GM12872 (cell line): ENCODE data around the gene MYH9.

Experiments used
- CTCF ChIP-seq: IDR thresholded peaks from 3 replicates; pipeline ENCODE4 v1.5.1; 2011; ENCODE audit warnings: low read depth, mild to moderate bottlenecking, low read length, moderate library complexity; ENCODE audit not compliant: insufficient read depth

The MYH9 gene

DNA sequence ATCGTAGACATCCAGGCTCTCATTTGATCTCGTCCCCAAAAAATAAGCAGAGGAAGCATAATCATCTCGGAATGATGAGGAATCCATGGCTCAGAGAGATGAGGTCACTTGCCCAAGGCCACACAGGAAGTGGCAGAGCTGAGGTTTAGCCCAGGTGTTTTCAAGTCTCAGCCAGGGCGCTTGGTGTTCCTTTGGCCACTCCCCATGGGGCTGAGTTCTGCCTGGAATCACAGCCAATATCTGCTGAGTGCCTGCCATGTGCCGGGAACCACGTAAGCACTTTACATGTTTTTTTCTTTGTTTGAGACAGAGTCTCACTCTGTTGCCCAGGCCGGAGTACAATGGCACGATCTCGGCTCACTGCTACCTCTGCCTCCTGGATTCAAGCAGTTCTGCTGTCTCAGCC is 29.5 kb upstream of the MYH9 start:
- no peak for TF ChIP-seq CTCF

DNA sequence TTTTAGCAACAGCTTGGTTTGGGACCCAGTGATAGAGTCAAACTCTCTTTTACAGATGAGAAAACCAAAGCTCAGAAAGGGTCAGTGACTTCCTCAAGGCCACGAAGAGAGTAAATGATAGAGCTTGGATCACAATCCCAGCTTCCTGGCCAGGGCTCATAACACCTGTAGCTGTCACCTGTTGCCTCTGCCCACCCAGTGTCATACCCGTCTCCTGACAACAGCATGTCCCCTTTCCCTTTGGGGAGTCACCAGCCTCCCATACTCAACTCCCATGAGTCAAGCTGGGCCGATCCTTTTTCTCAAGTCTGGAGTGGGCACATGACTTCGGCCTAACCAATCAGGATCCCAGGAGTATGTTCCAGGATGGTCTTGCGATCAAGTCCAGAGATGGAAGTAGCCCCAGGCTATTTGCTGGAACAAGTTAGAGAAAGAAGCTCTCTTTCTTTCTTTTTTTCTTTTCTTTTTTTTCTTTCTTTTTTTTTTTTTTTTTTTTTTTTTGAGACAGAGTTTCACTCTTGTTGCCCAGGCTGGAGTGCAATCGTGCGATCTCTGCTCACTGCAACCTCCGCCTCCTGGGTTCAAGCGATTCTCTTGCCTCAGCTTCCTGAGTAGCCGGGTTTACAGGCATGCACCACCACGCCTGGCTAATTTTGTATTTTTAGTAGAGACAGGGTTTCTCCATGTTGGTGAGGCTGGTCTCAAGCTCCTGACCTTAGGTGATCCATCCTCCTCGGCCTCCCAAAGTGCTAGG is 27.8 kb upstream of the MYH9 start:
- no peak for TF ChIP-seq CTCF

DNA sequence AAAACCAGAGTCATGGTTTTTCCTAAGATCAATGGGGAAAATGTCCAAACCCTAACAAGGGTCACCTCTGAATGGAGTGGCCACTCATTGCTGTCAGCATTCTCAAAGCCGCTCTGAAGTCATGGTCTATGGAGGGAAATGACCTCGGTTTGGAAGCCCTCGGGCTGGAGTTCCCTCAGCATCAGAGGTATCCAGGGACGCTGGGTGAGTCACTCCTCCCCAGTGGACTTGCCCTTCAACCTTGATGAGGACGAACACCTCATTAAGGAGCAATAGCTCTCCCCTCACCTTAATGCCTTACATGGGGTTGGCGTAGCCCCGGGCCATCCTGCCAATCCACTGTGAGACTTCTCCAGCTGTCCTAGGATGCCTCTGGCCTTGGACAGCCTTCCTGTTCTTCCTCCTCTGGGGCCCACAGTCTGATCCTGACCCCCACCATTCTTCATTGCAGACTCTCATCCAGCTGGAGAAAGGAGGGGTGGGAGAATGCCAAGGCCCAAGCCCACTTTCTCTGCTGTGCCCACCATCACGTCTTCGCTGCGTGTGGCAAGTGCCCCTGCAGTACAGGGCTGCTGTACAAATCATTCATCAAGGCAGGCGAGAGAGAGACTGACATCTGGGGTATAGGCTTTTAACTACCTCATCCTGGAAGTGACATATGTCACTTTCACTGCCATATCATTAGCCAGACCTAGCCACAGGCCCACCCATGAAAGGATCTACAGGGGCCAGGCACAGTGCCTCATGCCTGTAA is 25.4 kb upstream of the MYH9 start:
- TF ChIP-seq CTCF, result no peak

DNA sequence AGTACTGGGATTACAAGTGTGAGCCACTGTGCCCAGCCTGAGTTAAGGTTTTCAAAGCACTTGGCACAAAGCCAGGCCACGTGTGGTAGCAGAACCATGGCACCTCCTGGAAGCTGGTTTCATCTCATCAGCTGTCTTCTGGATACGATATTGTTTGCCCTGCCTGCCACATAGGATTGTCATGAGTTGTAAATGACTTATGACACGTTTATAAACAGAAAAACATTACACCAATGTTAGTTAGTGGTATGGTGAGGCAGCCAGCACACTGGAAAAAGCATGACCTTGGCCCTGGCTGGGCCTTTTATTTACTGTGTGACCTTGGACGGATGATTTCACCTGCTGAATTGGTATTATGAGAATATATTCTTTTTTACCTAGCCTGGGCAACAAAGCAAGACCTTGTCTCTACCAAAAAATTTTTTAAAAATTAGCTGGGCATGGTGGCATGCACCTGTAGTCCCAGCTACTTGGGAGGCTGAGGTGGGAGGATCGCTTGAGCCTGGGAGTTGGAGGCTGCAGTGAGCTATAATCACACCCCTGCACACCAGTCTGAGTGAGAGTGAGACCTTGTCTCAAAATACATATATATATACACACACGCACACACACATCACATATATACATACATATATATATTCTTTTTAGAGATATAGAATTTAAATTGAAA is 24.0 kb upstream of the MYH9 start:
- no peak for TF ChIP-seq CTCF

GRCh38 chr22:36409911-36410756 is 22.4 kb upstream of the MYH9 start:
- TF ChIP-seq CTCF, result no peak

- TF ChIP-seq CTCF, result no peak
Observed at GRCh38 chr22:36409056-36409455, 21.3 kb upstream of the MYH9 start.
